Nephron (organoid): ENCODE measurements around the gene GDPD5.
A peak's percentile ranks its signal among the peaks of the same experiment; 100 is the strongest.

Source experiments
- H3K27ac Mint-ChIP-seq, 3 experiments: 2 replicates each; pipeline ENCODE4 v1.8.0; 2020; ENCODE audit warnings: mixed read lengths in 3 of 3, mild to moderate bottlenecking in 2 of 3, moderate library complexity in 1 of 3
- H3K27me3 Mint-ChIP-seq: 2 replicates; pipeline ENCODE4 v1.8.0; 2021; ENCODE audit warnings: low read depth, mild to moderate bottlenecking, moderate library complexity, mixed read lengths
- H3K36me3 Mint-ChIP-seq: 2 replicates; pipeline ENCODE4 v1.8.0; 2020; ENCODE audit warnings: low read depth, mixed read lengths
- H3K4me1 Mint-ChIP-seq: 2 replicates; pipeline ENCODE4 v1.8.0; 2020; ENCODE audit warnings: mixed read lengths
- H3K4me3 Mint-ChIP-seq, 3 experiments: 2 replicates each; pipeline ENCODE4 v1.8.0; 2020; ENCODE audit warnings: mild to moderate bottlenecking in 3 of 3, mixed read lengths in 3 of 3, moderate library complexity in 2 of 3
- H3K9me3 Mint-ChIP-seq: 2 replicates; pipeline ENCODE4 v1.8.0; 2020; ENCODE audit warnings: mixed read lengths
- CTCF ChIP-seq, 3 experiments: fragments of 200-600 bp; sonication (generic); IDR thresholded peaks; one replicate each; pipeline ENCODE4 v1.5.0; 2021; ENCODE audit warnings: antibody characterized with exemption in 3 of 3; ENCODE audit not compliant: unreplicated experiment in 3 of 3

GDPD5 gene

DNA sequence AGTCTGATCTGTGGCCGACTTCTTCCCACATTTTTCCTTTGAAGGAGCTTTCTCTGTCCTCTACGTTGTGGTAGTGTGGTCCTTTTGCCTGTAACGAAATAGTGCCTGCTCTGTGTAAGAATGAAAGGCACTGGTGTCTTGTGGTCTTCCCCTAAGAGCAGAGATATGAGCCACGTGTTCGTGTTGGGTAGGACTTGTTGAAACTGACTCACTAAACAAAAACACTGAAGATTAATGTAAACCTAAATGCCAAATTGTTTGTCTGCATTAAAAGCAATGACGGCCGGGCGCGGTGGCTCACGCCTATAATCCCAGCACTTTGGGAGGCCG is 136.5 kb downstream of the GDPD5 start:
- Mint-ChIP-seq H3K27me3 (peaks cover 19% of the 10 kb centered on the region), H3K4me1 (no peaks in the 10 kb centered on the region), H3K4me3 (no peak overlapping the region), H3K27ac (no peak overlapping the region), H3K36me3 (no peaks in the 10 kb centered on the region), H3K9me3 (no peaks in the 10 kb centered on the region)
- TF ChIP-seq CTCF (IDR thresholded peaks at IDR 0.05; ENCODE audit: unreplicated experiment in 3 of 3) = no peak

DNA sequence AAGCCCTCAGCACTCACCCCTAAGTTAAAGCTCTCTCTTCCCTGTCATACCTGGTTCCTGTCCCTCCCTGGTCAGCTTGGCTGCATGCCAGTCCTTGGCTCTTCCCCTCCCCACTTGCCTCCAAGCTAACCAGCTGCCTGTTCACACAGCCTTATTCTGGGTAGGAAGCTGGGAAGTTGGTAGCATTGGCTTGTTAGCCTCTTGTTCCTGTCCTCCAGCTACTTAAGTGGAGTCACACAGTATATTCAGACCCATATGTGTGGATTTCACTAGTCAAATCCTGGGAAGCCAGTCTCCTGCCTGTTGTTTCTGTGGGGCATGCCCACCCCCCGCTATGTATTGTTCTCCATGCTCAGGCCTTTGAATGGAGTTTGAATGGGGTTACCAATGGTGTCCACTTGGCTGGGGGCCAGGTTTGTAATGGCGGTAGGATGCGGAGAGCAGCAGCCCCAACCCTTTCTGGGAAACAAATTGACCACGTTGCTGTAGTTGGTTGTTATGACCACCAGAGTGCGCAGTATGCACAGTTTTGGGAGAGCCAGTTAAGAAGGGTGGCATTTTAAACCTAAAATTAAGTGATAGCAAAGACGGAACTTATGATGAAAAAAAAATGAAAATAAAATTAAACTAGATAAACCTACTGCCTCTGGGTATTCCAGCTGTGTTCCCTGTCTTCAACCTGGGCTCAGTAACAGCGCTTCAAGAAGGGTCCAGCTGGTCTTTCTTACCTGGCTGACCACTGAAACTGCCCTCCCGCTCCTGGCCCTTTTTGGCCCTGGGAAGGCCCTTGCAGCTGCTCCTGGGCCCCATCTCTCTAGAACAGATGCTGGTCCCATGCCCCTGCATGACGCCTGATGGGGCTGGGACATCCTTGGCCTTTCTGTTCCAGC is 137.1 kb downstream of the GDPD5 start:
- H3K27me3 Mint-ChIP-seq = peaks cover 18% of the 10 kb centered on the region
- H3K27ac Mint-ChIP-seq = no peak overlapping the region
- no peak overlapping the region for H3K4me3 Mint-ChIP-seq
- H3K4me1 Mint-ChIP-seq = no peaks in the 10 kb centered on the region
- no peaks in the 10 kb centered on the region for H3K36me3 Mint-ChIP-seq
- TF ChIP-seq CTCF (IDR thresholded peaks at IDR 0.05; ENCODE audit: unreplicated experiment in 3 of 3) = peak; percentile 78 to 90 (median 87)
- no peaks in the 10 kb centered on the region for H3K9me3 Mint-ChIP-seq

GRCh38 chr11:75387736-75388294 is 137.9 kb downstream of the GDPD5 start:
- peaks cover 18% of the 10 kb centered on the region for H3K27me3 Mint-ChIP-seq
- no peak overlapping the region for H3K27ac Mint-ChIP-seq
- H3K9me3 Mint-ChIP-seq = no peaks in the 10 kb centered on the region
- no peak for TF ChIP-seq CTCF (IDR thresholded peaks at IDR 0.05; ENCODE audit: unreplicated experiment in 3 of 3)
- no peak overlapping the region for H3K4me3 Mint-ChIP-seq
- no peaks in the 10 kb centered on the region for H3K36me3 Mint-ChIP-seq
- no peaks in the 10 kb centered on the region for H3K4me1 Mint-ChIP-seq

- no peaks in the 10 kb centered on the region for H3K36me3 Mint-ChIP-seq
- no peaks in the 10 kb centered on the region for H3K4me1 Mint-ChIP-seq
- H3K27ac Mint-ChIP-seq = no peak overlapping the region
- peaks cover 18% of the 10 kb centered on the region for H3K27me3 Mint-ChIP-seq
- no peaks in the 10 kb centered on the region for H3K9me3 Mint-ChIP-seq
- TF ChIP-seq CTCF (IDR thresholded peaks at IDR 0.05; ENCODE audit: unreplicated experiment in 3 of 3) = no peak
- H3K4me3 Mint-ChIP-seq = no peak overlapping the region
Observed at GRCh38 chr11:75386942-75387630, 138.7 kb downstream of the GDPD5 start.
